Measurements from ENCODE around the gene ZNF460.

- TF ChIP-seq POLR2A (IDR thresholded peaks at IDR 0.05): no peak
- TF ChIP-seq CTCF (IDR thresholded peaks at IDR 0.05 in 8 of 11, conservative IDR thresholded peaks at IDR 0.05 in 3 of 11): peak in 1 of 11 experiments; percentile 2
- no peak for TF ChIP-seq POLR2AphosphoS5 (IDR thresholded peaks at IDR 0.05)
Observed at GRCh38 chr19:57321116-57321515, 40.8 kb downstream of the ZNF460 start.

Measured in spleen (tissue), 7 donors.